EL (cell line): Measurements from ENCODE around the gene POLR1C.
"Not testable (repeated sequence)": the region's sequence is repeated elsewhere in the genome, so short reads cannot be mapped to it uniquely, and the experiment has no call there.

Experiments
- DNase-seq: peaks from one replicate; pipeline ENCODE4 v3.0.0-alpha.2; 2016

Gene POLR1C

DNA sequence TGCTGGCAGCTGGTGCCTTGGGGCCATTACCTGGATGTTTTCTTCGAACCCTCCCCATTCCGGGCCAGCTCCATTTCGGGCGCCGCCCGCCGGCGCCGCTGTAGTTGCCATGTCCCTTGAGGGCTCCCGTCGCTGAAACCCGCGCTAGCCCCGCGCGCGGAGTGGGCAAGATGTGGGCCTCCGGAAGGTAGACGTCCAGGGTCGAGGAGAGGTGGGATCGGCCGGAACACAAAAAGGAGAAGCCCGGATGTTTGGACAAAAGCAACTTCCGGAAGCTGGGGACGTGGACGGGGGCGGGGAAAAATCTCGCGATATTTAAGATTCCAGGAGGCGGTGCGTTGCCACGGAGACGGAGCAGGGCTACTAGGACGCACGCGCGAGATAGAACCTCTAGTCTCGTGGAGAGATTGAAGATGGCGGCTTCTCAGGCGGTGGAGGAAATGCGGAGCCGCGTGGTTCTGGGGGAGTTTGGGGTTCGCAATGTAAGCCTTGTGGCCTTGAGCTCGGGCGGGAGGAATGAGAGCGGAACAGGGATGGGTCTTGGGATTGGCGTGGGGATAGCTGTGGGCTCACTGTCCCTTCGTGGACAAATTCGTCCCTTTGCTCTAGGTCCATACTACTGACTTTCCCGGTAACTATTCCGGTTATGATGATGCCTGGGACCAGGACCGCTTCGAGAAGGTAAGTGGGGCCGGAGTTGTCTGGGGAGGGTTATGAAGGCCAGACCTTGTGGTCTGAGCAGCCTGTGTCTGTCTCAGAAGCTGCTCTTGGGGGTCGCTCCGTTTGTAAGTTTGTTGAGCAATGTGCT lies at the start of gene POLR1C, which contains the start of gene YIPF3:
POLR1C (plus strand) TSS at position 393 of the 808 bp plus-strand sequence; CDS start at position 414, 21 bp downstream.
YIPF3 (minus strand) TSS at position 230 of the 808 bp plus-strand sequence; CDS start at position 111, 119 bp downstream.
- peak; percentile 99 for DNase-seq

DNA sequence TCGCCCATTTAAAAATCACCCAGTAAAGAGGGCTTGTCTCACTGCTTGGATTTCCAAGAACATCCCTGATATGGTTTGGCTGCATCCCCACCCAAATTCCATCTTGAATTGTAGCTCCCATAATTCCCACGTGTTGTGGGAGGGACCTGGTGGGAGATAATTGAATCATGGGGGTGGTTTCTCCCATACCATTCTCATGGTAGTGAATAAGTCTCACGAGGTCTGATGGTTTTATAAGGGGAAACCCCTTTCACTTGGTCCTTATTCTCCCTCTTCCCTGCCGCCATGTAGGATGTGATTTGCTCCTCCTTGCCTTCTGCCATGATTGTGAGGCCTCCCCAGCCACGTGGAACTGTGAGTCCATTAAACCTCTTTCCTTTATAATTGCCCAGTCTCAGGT lies 49.6 kb upstream of the POLR1C start:
- not testable (repeated sequence) for DNase-seq

GRCh38 chr6:43467752-43468151 lies 49.1 kb upstream of the POLR1C start:
- DNase-seq, result no peak

DNA sequence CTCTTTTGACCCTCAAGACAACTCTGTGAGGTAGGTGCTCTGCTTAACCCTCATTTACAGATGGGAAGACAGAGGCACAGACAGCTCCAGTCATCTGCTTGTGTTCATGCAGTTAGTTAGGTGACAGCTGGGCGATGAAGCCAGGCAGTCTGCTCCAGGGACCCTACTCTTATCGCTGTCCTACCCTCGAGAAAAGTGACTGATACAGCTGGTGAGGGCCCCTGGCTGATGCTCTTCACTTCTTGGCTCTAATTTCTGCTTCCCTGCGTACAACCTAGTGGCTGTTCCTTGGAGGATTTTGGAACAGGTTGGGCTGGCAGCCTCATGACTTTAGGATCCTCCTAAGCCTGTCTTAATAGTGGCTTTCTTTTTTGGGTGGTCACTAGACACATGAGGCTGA lies 48.6 kb upstream of the POLR1C start:
- DNase-seq, result no peak

- no peak for DNase-seq
Observed at GRCh38 chr6:43468748-43469681, 47.9 kb upstream of the POLR1C start.

DNA sequence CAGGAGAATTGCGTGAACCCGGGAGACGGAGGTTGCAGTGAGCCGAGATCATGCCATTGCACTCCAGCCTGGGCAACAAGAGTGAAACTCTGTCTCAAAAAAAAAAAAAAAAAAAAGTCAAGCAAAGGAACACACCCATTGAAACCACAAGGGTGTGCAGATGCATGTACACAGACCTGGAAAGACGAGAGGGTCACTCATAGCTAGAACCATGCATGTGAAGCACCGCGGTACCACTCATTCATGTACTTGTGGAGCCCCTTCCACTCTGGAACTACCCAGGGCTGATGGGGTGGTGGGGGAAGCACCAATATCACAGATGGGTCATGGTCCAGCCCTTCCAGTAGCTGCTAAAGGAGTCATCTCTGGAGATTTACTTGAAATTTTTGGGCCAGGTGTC lies 46.9 kb upstream of the POLR1C start:
- no peak for DNase-seq

DNA sequence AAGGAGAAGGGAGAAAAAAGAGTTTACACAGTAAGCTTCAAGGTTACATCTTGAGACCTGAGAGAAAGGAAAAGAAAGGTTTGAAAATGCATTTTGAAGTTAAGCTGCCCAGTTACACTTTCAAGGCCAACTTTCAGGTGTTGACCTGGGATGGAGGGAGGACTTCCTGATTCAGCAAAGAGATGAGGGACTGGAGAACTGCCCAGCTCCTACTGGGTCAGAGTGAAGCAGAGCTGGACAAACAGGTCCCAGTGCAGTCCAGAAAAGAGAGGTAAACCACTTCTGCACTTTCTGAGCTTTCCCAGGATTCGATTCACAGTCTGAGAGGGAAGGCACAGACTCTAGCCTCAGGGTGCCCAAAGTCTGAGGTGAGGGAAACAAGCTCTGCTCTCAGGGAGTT lies 45.5 kb upstream of the POLR1C start:
- DNase-seq, result no peak

- no peak for DNase-seq
Observed at GRCh38 chr6:43472515-43472914, 44.4 kb upstream of the POLR1C start.

DNA sequence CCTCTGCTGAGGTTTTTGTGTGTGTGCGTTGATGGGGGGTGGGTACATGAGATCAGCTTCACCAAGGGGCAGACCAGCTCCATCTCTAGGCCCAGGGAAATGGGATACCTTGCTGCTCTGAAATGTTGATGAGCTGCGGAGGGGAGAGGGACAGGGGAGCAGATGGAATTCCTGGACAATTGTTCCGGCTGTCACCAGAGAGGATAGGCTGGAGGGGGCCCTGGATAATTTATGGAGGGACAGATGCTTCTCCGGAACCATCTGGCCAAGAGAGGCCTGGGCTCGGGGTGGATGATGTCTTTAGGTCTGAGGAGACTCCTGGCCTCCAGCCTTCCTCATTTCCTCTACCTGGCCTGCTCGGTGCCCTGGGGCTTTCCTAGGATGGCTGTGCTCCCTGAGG lies 41.4 kb upstream of the POLR1C start:
- no peak for DNase-seq

DNA sequence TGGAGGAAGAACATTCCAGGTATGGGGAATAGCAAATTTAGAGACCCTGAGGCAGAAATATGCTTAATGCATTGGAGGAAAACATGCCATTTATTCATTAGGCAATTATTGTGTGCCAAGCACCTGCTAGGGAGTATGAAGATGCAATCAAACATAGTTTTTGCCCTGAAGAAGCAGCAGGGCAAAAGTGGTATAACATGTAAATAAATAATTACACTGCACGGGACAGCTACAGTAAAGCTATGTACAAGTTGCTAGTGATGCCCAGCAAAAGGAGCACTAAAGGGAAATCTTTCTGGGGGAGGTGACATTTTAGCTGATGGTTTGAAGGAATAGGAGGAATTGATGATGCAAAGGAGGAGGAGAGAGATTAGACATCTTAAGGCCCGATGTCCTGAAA lies 40.1 kb upstream of the POLR1C start:
- DNase-seq, result no peak

DNA sequence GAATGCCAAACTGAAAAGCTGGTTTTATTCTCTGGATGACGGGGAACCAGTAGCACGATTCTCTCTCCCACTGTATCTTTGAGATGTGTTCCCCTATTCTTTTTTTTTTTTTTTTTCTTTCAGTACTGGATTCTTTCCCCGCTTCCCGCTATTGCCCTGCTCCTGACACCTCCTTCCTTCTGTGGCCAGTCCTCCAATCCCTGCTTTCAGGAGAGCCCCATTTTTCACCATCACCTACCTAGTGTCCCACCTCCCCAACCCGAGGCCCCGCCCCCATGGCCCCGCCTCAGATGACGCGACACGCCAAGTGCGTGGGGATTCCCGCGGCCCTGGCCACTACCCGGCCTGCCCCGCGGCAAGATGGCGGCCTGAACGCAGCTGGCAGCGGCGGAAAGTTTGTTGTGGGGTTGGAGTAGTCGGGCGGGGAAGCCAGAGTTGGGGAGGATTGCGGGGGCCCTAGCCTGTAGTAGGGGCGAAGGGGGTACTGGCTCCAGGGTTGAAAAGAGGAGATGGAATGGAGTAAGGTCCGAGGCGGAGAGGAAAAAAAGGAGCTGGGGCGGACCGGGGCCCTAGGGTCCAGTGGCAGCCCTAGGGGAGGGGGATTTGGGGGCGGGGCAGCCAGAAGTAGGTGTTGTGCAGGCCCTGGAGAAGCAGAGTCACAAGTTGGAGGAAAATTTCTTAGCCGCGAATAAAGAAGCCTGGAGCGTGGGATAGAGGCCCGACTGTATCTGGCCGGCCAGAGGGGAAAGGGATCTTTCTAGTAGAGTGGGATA lies 39.5 kb upstream of the POLR1C start, which contains the start of gene TJAP1:
TJAP1 (plus strand) TSS at position 336 of the 773 bp plus-strand sequence. CDS start 21,432 bp downstream, outside the sequence.
- DNase-seq, result peak; percentile 90

DNA sequence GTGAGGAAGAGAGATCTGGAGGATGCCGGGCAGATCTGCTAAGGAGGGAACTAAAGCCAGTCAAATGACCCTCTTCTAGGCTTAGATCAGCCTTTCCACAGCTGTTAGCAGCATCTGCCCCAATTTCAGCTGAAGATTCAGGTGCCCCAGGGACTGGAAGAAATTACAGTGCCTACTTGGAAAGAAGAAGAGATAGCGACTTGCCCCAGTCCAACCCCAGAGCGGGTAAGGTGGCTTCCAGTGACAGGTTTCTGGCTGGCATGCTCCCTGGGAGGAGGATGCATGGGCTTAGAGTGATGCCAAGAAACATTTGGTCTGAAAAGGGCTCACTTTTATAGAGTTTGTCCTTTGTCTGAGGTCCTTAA lies 38.9 kb upstream of the POLR1C start:
- no peak for DNase-seq

DNA sequence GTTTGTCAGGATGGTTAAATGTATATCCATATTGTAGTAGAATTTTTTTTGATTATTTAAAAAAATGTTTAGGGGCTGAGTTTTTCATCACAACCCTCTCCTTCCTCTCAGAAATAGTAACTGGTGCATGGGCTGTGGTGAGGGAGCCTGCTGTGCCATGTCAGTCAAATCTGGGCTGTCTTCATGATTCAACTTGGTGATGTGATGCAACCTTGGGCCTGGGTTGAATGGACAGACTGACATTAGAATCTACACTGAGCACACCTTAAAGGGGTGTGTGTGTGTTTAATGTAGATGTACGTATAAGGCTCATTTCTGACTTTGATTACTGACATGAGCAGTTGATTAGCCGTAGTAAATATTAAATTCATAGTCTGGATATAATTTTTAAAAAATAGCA lies 35.8 kb upstream of the POLR1C start:
- no peak for DNase-seq

DNA sequence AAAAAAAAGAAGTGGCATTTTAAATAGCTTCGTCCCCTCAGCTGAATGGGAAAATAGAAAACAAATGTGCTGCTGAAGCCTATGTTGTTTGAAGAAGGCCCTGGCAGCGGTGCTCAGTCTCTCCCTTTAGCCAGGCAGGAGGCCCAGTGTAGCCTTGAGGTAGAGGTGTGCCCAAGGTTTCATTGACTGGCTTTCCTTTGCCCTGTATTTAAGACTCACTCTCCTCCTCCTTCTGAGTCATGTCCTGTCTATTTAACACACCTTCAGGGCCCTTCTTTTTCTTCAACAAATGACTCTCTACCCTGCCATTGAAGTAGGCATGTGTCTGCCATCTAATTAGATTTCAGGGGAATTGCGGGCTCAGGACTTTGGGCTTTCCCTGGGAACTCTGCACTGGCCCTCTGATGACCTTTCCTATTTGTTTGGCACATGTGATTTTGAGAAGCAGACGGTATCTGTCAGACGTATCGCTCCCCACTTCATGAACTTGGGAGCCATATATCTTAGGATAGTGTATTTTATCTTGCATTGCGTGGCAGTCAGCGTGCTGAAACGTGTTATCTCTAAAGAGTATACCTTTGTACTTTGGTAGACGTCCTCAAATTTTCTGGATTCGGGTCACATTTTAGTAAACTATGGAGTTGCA lies 35.2 kb upstream of the POLR1C start:
- DNase-seq, result no peak

DNA sequence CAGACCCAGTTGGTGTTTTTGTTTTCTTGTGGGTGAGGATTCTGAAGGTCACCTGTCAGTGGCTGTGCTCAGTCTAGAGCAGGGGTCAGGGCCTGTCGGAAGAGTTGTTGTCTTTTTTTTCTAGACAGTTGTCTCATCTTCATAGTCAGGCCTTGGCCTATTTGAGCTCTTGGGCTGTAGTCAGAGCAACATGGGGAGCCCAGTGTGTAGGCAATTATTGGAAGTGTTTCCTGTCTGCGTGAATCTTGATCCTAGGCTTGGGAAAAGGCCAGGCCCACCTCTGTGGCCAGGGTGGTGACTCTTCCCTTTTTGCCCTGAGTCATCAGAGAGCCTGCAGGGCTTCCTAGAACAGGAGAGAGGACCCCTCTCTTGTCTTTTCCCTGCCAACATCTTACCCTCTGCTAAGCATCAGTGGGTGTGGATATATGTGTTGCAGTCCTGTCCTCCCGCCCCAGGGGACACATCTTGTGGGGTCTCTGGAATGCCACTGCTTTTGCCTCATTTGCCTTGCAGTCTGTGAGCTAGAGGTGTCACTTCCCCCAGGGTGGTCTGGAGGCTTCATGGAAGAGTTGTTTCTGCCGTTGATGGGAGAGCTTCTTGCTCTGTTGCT lies 28.1 kb upstream of the POLR1C start:
- peak; percentile 73 for DNase-seq

GRCh38 chr6:43489277-43490072 lies 27.4 kb upstream of the POLR1C start:
- DNase-seq, result no peak

GRCh38 chr6:43490523-43490939 lies 26.4 kb upstream of the POLR1C start:
- DNase-seq, result no peak

- peak; percentile 89 for DNase-seq
Observed at GRCh38 chr6:43491750-43492661, 24.9 kb upstream of the POLR1C start.

- DNase-seq, result peak; percentile 49
Observed at GRCh38 chr6:43492673-43493072, 24.2 kb upstream of the POLR1C start.

- DNase-seq, result no peak
Observed at GRCh38 chr6:43493230-43493629, 23.7 kb upstream of the POLR1C start.
